ENCODE results near the gene MXRA8.

Gene MXRA8

GRCh38 chr1:1333551-1334241, 24.7 kb downstream of the MXRA8 start:
- POLR2A ChIA-PET, result no interaction called here
- no peak for DNase-seq (ENCODE audit: extremely low spot score)
- TF ChIP-seq BHLHE40 (IDR thresholded peaks at IDR 0.05; ENCODE audit: borderline replicate concordance) (no peak), TARDBP (IDR thresholded peaks at IDR 0.05) (no peak), LEF1 (IDR thresholded peaks at IDR 0.05; ENCODE audit: borderline replicate concordance) (no peak), CTBP1 (IDR thresholded peaks at IDR 0.05; ENCODE audit: borderline replicate concordance) (no peak), ARNT (IDR thresholded peaks at IDR 0.05) (no peak), L3MBTL2 (conservative IDR thresholded peaks at IDR 0.05) (no peak), NFRKB (IDR thresholded peaks at IDR 0.05) (no peak), SP1 (IDR thresholded peaks at IDR 0.05) (no peak), SUZ12 (IDR thresholded peaks at IDR 0.05) (no peak), PKNOX1 (IDR thresholded peaks at IDR 0.05) (no peak), FOXK2 (IDR thresholded peaks at IDR 0.05) (no peak), ZNF384 (IDR thresholded peaks at IDR 0.05) (no peak), FOXM1 (IDR thresholded peaks at IDR 0.05; ENCODE audit: borderline replicate concordance) (no peak), HDGF (IDR thresholded peaks at IDR 0.05; ENCODE audit: borderline replicate concordance) (no peak), ELF4 (IDR thresholded peaks at IDR 0.05) (no peak), FOXA1 (IDR thresholded peaks at IDR 0.05) (no peak)
- CTCF ChIA-PET, result no interaction called here

- DNase-seq (ENCODE audit: extremely low spot score), result no peak
- TF ChIP-seq FOXM1 (IDR thresholded peaks at IDR 0.05; ENCODE audit: borderline replicate concordance) (no peak), ARNT (IDR thresholded peaks at IDR 0.05) (no peak), HDGF (IDR thresholded peaks at IDR 0.05; ENCODE audit: borderline replicate concordance) (no peak), LEF1 (IDR thresholded peaks at IDR 0.05; ENCODE audit: borderline replicate concordance) (no peak), CTBP1 (IDR thresholded peaks at IDR 0.05; ENCODE audit: borderline replicate concordance) (no peak), ELF4 (IDR thresholded peaks at IDR 0.05) (no peak), L3MBTL2 (conservative IDR thresholded peaks at IDR 0.05) (no peak), SUZ12 (IDR thresholded peaks at IDR 0.05) (no peak), NFRKB (IDR thresholded peaks at IDR 0.05) (no peak), BHLHE40 (IDR thresholded peaks at IDR 0.05; ENCODE audit: borderline replicate concordance) (no peak), SP1 (IDR thresholded peaks at IDR 0.05) (no peak), ZNF384 (IDR thresholded peaks at IDR 0.05) (no peak), PKNOX1 (IDR thresholded peaks at IDR 0.05) (no peak), FOXK2 (IDR thresholded peaks at IDR 0.05) (no peak), TARDBP (IDR thresholded peaks at IDR 0.05) (no peak)
- ChIA-PET CTCF (no interaction called here), POLR2A (interaction anchor here (1.4 kb wide), 1 partner anchor 15 kb away, joined by 3 read pairs; no protein-coding TSS in a partner anchor)
Observed at GRCh38 chr1:1332774-1333480, 25.4 kb downstream of the MXRA8 start.

- CTCF ChIA-PET, result no interaction called here
- TF ChIP-seq ELF4 (IDR thresholded peaks at IDR 0.05) (no peak), FOXA1 (IDR thresholded peaks at IDR 0.05) (no peak), TARDBP (IDR thresholded peaks at IDR 0.05) (no peak), FOXK2 (IDR thresholded peaks at IDR 0.05) (no peak), PKNOX1 (IDR thresholded peaks at IDR 0.05) (no peak), CTBP1 (IDR thresholded peaks at IDR 0.05; ENCODE audit: borderline replicate concordance) (no peak), ARNT (IDR thresholded peaks at IDR 0.05) (no peak), SP1 (IDR thresholded peaks at IDR 0.05) (no peak), FOXM1 (IDR thresholded peaks at IDR 0.05; ENCODE audit: borderline replicate concordance) (no peak), NFRKB (IDR thresholded peaks at IDR 0.05) (no peak), BHLHE40 (IDR thresholded peaks at IDR 0.05; ENCODE audit: borderline replicate concordance) (no peak), L3MBTL2 (conservative IDR thresholded peaks at IDR 0.05) (no peak), HDGF (IDR thresholded peaks at IDR 0.05; ENCODE audit: borderline replicate concordance) (no peak), SUZ12 (IDR thresholded peaks at IDR 0.05) (no peak), ZNF384 (IDR thresholded peaks at IDR 0.05) (no peak), LEF1 (IDR thresholded peaks at IDR 0.05; ENCODE audit: borderline replicate concordance) (no peak)
- POLR2A ChIA-PET, result interaction anchor here (1.4 kb wide), 1 partner anchor 16 kb away, joined by 3 read pairs; no protein-coding TSS in a partner anchor
- no peak for DNase-seq (ENCODE audit: extremely low spot score)
Observed at GRCh38 chr1:1332031-1332755, 26.2 kb downstream of the MXRA8 start.

- CTCF ChIA-PET, result no interaction called here
- DNase-seq (ENCODE audit: extremely low spot score), result no peak
- POLR2A ChIA-PET, result no interaction called here
- TF ChIP-seq SP1 (IDR thresholded peaks at IDR 0.05) (no peak), L3MBTL2 (conservative IDR thresholded peaks at IDR 0.05) (no peak), SUZ12 (IDR thresholded peaks at IDR 0.05) (no peak), PKNOX1 (IDR thresholded peaks at IDR 0.05) (no peak), FOXM1 (IDR thresholded peaks at IDR 0.05; ENCODE audit: borderline replicate concordance) (no peak), FOXA1 (IDR thresholded peaks at IDR 0.05) (no peak), ELF4 (IDR thresholded peaks at IDR 0.05) (no peak), ZNF384 (IDR thresholded peaks at IDR 0.05) (no peak)
Observed at GRCh38 chr1:1331068-1331965, 27.0 kb downstream of the MXRA8 start, which contains the start of gene TAS1R3. TAS1R3 (plus strand) TSS chr1:1331280; CDS start chr1:1331346, 66 bp downstream.

Data from HEK293T (cell line).